ENCODE results near the gene ARMC8.
A peak's percentile ranks its signal among the peaks of the same experiment; 100 is the strongest.

ARMC8 gene

DNA sequence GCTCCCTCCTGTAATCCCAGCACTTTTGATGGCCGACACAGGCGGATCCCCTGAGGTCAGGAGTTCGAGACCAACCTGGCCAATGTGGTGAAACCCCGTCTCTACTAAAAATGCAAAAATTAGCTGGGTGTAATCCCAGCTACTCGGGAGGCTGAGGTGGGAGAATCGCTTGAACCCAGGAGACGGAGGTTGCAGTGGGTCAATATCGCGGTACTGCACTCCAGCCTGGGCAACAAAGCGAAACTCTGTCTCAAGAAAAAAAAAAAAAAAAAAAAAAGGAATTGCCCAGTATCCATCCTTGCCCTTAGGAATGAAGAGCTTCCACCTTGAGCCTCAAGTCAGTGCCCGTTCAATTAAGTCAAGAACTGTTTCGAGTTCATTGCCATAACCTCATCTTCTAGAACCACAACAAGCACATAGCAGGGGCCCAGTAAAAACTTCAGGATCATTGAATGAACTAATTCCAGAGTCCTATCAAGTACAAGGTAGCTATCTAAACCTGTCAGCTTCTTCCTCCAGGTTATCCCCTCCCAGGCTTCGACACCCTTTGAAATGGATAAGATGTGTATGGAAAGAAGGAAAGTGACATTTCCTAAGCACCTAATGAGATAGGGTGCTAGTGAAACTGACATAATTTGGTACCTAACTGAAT lies 13.2 kb upstream of the ARMC8 start:
- DNase-seq = no peak
- Histone ChIP-seq H3K4me1 (ENCODE audit: control insufficient read depth, insufficient read depth, low read length, poor library complexity, severe bottlenecking) (peaks cover 17% of the 10 kb centered on the region), H3K27ac (ENCODE audit: insufficient read depth, low read length, poor library complexity, severe bottlenecking) (peak overlapping the region; percentile 65), H3K4me3 (ENCODE audit: insufficient read depth, low read depth, low read length, poor library complexity, severe bottlenecking) (peak overlapping the region; percentile 72), H3K27me3 (replicated peaks; ENCODE audit: control insufficient read depth, insufficient read depth, low read length, poor library complexity, severe bottlenecking) (no peaks in the 10 kb centered on the region), H3K9me3 (ENCODE audit: control insufficient read depth, low read length) (no peaks in the 10 kb centered on the region), H3K36me3 (ENCODE audit: control insufficient read depth, insufficient read depth, low read length) (peaks cover 21% of the 10 kb centered on the region)

DNA sequence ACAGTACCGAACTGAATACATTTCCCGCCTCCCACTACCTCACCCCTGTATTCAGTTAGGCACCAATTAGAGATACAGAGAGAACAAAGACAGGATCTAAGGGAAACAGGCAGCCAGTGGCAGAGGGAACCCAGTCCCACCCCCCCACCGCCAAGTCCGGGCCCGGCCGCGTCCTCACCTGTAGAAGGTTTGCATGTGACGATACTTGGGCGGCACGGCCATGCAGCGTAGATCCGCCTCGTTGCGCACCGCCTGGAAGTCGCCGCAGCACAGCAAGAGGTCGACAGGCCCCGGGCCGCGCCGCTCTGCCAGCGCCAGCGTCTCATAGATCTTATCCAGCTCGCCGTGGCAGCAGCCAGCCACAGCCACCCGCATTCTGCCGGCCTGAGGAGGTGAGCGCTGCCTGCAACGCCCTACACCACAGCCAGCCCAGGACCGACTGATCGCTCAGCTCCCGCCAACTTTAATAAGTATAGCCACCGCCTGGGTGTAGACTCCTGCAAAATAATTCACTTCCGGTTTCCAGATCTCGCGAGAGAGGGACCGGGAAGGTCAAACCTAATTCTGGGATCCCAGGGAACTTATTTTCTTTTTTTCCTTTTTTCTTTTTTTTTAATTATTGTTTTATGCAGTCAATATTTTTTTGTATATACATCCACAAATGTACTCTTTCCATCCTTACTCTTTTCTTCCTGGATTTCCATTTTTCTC lies 12.5 kb upstream of the ARMC8 start, which contains the start of gene DBR1:
TSS of gene DBR1 (minus strand) at position 501 of the 711 bp plus-strand sequence. CDS start at position 375, 126 bp downstream.
- peaks cover 16% of the 10 kb centered on the region for H3K36me3 ChIP-seq (ENCODE audit: control insufficient read depth, insufficient read depth, low read length)
- peaks cover 17% of the 10 kb centered on the region for H3K4me1 ChIP-seq (ENCODE audit: control insufficient read depth, insufficient read depth, low read length, poor library complexity, severe bottlenecking)
- peak within 1 kb of the TSS; percentile 65 for H3K27ac ChIP-seq (ENCODE audit: insufficient read depth, low read length, poor library complexity, severe bottlenecking)
- H3K9me3 ChIP-seq (ENCODE audit: control insufficient read depth, low read length) = no peaks in the 10 kb centered on the region
- H3K27me3 ChIP-seq (replicated peaks; ENCODE audit: control insufficient read depth, insufficient read depth, low read length, poor library complexity, severe bottlenecking) = no peaks in the 10 kb centered on the region
- peak; percentile 59 to 78 (median 61) for DNase-seq
- H3K4me3 ChIP-seq (ENCODE audit: insufficient read depth, low read depth, low read length, poor library complexity, severe bottlenecking) = peak within 1 kb of the TSS; percentile 72

DNA sequence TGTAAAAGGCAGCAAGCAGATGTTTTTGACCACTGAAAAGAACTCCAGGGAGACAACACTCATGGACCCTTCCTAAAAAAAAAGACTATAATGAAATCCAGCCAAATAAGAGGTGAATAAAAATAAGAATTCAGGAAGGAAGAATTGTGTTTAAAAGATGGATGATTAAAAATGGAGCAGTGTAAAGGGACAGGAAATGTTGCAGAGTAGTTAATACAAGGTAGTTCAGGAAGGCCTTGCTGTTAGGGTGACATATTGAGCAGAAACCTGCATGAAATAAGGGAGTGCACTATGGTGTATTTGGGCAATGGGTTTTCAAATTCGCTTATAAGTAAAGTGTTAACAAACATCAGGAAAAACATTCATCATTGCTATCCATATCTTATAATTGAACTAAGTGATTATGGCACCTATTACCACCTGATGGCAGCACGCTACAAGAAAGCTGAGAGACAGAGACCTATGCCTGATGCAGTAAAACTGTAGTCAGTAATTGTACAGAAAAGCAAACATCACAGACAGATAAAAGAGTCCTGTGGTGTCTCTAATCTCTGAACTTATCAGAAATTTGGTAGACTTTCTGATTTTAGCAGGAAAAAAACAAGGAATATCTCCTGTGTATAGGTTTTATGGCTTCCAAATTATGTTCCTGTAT lies 6.6 kb upstream of the ARMC8 start:
- DNase-seq = no peak
- no peaks in the 10 kb centered on the region for H3K4me1 ChIP-seq (ENCODE audit: control insufficient read depth, insufficient read depth, low read length, poor library complexity, severe bottlenecking)
- no peak overlapping the region for H3K27ac ChIP-seq (ENCODE audit: insufficient read depth, low read length, poor library complexity, severe bottlenecking)
- peaks cover 8% of the 10 kb centered on the region for H3K27me3 ChIP-seq (replicated peaks; ENCODE audit: control insufficient read depth, insufficient read depth, low read length, poor library complexity, severe bottlenecking)
- H3K36me3 ChIP-seq (ENCODE audit: control insufficient read depth, insufficient read depth, low read length) = no peaks in the 10 kb centered on the region
- no peaks in the 10 kb centered on the region for H3K9me3 ChIP-seq (ENCODE audit: control insufficient read depth, low read length)
- H3K4me3 ChIP-seq (ENCODE audit: insufficient read depth, low read depth, low read length, poor library complexity, severe bottlenecking) = no peak overlapping the region

DNA sequence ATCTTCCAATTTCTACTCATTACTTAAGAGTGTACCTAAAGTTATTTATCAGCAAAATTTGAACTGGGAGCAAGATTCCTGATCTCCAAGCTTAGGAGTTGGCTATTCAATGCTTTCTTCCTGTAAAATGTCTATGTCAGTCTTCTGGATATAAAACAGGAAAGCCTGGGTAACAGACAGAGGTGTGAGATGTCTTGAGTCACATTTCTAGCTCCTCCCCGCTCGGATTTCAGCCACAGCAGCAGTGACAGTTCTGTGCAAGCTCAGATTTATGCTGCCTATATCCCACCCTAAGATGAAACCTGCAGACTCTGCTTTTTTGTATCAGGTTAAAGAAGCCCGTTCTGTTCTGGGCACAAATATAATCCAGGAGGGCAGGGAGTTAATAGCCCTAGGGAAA lies 2.1 kb upstream of the ARMC8 start:
- no peaks in the 10 kb centered on the region for H3K9me3 ChIP-seq (ENCODE audit: control insufficient read depth, low read length)
- peaks cover 2% of the 10 kb centered on the region for H3K36me3 ChIP-seq (ENCODE audit: control insufficient read depth, insufficient read depth, low read length)
- H3K4me3 ChIP-seq (ENCODE audit: insufficient read depth, low read depth, low read length, poor library complexity, severe bottlenecking) = no peak overlapping the region
- no peak for DNase-seq
- peaks cover 10% of the 10 kb centered on the region for H3K4me1 ChIP-seq (ENCODE audit: control insufficient read depth, insufficient read depth, low read length, poor library complexity, severe bottlenecking)
- H3K27me3 ChIP-seq (replicated peaks; ENCODE audit: control insufficient read depth, insufficient read depth, low read length, poor library complexity, severe bottlenecking) = peaks cover 8% of the 10 kb centered on the region
- no peak overlapping the region for H3K27ac ChIP-seq (ENCODE audit: insufficient read depth, low read length, poor library complexity, severe bottlenecking)

DNA sequence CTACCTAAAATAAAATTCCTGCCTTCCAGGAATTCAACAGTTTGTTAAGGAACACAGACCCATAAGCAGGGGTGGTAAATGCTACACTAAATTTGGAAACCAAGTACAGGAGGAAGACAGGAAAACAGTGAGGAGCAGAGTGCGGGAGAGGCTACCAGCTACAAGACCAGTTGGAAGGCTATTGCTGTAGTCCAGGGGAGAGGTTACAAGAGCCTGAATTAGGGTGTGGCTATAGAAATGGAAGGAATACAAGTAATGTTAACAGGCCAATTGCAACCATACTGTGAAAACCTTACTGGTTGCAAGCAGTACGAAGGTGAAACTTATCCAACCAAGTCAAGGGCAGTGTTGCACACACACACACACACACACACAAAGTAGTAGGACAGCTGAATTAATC lies 880 bp upstream of the ARMC8 start:
- Histone ChIP-seq H3K27ac (ENCODE audit: insufficient read depth, low read length, poor library complexity, severe bottlenecking) (peak overlapping the region; percentile 90), H3K27me3 (replicated peaks; ENCODE audit: control insufficient read depth, insufficient read depth, low read length, poor library complexity, severe bottlenecking) (peaks cover 8% of the 10 kb centered on the region), H3K9me3 (ENCODE audit: control insufficient read depth, low read length) (no peaks in the 10 kb centered on the region), H3K4me3 (ENCODE audit: insufficient read depth, low read depth, low read length, poor library complexity, severe bottlenecking) (peak overlapping the region; percentile 99), H3K4me1 (ENCODE audit: control insufficient read depth, insufficient read depth, low read length, poor library complexity, severe bottlenecking) (peaks cover 10% of the 10 kb centered on the region), H3K36me3 (ENCODE audit: control insufficient read depth, insufficient read depth, low read length) (peaks cover 2% of the 10 kb centered on the region)
- no peak for DNase-seq

DNA sequence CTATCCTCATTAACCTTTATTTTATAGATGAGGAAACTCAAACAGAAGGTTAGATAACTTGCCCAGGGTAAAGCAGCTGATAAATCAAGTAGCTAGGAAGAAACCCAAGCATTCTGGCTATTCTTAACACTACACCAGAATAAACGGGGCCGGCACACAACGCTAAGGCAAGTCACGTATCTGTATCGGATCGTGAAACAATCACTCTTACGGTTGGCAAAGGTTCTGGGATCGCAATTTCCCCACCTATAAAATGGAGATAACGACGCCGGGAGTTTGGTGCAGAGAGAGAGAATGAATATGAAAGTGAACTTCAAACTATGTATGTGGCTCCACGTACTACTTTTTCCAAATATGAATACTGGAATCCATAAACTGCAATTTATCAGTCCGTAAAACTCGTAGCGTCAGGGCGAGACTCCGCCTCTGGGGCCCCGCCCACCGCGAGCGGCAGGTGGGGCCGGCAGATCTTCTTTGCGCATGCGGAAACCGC lies 252 bp upstream of the ARMC8 start:
- peaks cover 10% of the 10 kb centered on the region for H3K4me1 ChIP-seq (ENCODE audit: control insufficient read depth, insufficient read depth, low read length, poor library complexity, severe bottlenecking)
- DNase-seq = peak; percentile 75 to 81 (median 80)
- peak overlapping the region; percentile 90 for H3K27ac ChIP-seq (ENCODE audit: insufficient read depth, low read length, poor library complexity, severe bottlenecking)
- H3K4me3 ChIP-seq (ENCODE audit: insufficient read depth, low read depth, low read length, poor library complexity, severe bottlenecking) = peak overlapping the region; percentile 99
- H3K27me3 ChIP-seq (replicated peaks; ENCODE audit: control insufficient read depth, insufficient read depth, low read length, poor library complexity, severe bottlenecking) = peaks cover 8% of the 10 kb centered on the region
- H3K9me3 ChIP-seq (ENCODE audit: control insufficient read depth, low read length) = no peaks in the 10 kb centered on the region
- peaks cover 2% of the 10 kb centered on the region for H3K36me3 ChIP-seq (ENCODE audit: control insufficient read depth, insufficient read depth, low read length)

DNA sequence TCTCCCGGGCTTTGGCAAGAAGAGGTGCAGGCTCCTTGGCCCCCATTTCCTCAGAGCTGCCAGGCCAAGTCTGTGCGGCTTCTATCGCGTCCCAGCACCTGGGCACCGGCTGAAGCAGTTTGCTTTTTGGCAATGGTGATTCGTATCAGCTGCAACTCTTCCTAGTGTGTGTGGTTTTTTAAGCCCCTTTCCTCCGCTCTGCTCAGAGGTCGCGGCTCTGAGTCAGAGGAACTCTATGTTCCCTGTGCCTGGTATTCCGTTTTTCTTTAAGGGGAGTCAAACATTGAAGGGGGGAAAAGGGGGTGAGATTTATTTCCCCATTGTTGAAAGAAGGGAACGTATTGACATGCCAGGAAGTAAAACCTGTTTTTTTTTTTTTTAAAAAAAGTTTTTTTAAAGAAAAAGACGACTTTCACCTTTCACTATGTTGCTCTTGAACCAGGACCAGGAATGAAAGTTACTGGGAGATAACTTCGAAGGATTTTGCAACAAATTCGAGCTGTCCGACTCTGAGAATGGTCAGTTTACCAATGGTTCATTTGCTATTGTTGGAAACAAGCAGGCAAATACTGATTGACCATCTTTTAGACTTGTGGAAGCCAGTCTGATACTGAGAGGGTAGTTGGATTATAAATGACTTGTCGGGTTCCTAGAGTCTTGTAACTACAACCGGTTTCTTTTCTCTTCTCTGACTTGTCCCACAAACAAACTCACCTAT lies 1.1 kb downstream of the ARMC8 start:
- H3K36me3 ChIP-seq (ENCODE audit: control insufficient read depth, insufficient read depth, low read length) = peaks cover 2% of the 10 kb centered on the region
- peak overlapping the region; percentile 99 for H3K4me3 ChIP-seq (ENCODE audit: insufficient read depth, low read depth, low read length, poor library complexity, severe bottlenecking)
- H3K27me3 ChIP-seq (replicated peaks; ENCODE audit: control insufficient read depth, insufficient read depth, low read length, poor library complexity, severe bottlenecking) = peaks cover 8% of the 10 kb centered on the region
- H3K4me1 ChIP-seq (ENCODE audit: control insufficient read depth, insufficient read depth, low read length, poor library complexity, severe bottlenecking) = peaks cover 10% of the 10 kb centered on the region
- no peaks in the 10 kb centered on the region for H3K9me3 ChIP-seq (ENCODE audit: control insufficient read depth, low read length)
- H3K27ac ChIP-seq (ENCODE audit: insufficient read depth, low read length, poor library complexity, severe bottlenecking) = peak overlapping the region; percentile 90
- DNase-seq = peak in 1 of 3 donors; percentile 16

DNA sequence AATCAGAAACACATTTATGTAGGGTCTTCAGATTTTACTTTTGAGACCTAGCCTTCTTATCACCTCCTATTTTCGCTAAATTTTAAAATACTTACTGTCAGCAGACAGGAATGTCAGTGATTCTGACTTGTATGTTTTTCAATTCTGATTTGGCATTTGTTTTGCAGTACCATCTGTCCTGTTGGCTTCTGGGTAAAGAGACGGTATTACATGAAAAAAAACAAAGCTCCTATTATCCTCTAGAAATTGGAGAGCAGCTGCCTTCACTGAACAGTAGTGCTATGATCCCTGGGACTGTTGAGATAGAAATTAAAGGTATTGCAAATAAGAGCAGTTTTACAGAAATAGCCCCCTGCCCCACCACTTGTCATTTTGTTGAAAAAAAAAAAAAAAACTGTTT lies 8.4 kb downstream of the ARMC8 start:
- Histone ChIP-seq H3K4me1 (ENCODE audit: control insufficient read depth, insufficient read depth, low read length, poor library complexity, severe bottlenecking) (no peaks in the 10 kb centered on the region), H3K36me3 (ENCODE audit: control insufficient read depth, insufficient read depth, low read length) (peaks cover 3% of the 10 kb centered on the region), H3K4me3 (ENCODE audit: insufficient read depth, low read depth, low read length, poor library complexity, severe bottlenecking) (no peak overlapping the region), H3K27me3 (replicated peaks; ENCODE audit: control insufficient read depth, insufficient read depth, low read length, poor library complexity, severe bottlenecking) (no peaks in the 10 kb centered on the region), H3K27ac (ENCODE audit: insufficient read depth, low read length, poor library complexity, severe bottlenecking) (no peak overlapping the region), H3K9me3 (ENCODE audit: control insufficient read depth, low read length) (no peaks in the 10 kb centered on the region)
- DNase-seq = no peak

DNA sequence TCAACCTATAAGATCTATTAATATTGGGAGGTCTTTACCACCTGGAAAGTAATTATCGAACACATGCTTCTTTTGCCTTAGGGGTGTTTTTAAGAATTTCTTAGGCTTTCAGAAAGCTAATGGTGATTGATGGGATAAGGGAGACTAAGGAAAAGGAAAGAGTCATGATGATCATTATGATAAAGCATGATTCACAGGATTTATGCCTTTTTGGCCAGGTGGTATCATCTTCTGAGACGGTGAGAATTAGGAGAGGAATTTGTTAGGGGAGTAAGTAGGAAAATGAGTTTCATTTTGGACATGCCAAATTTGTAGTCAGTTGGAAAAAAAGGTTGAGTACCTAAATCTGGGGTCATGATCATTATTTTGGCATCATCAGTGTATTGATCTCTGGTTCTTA lies 8.9 kb downstream of the ARMC8 start:
- Histone ChIP-seq H3K4me1 (ENCODE audit: control insufficient read depth, insufficient read depth, low read length, poor library complexity, severe bottlenecking) (no peaks in the 10 kb centered on the region), H3K4me3 (ENCODE audit: insufficient read depth, low read depth, low read length, poor library complexity, severe bottlenecking) (no peak overlapping the region), H3K9me3 (ENCODE audit: control insufficient read depth, low read length) (no peaks in the 10 kb centered on the region), H3K27me3 (replicated peaks; ENCODE audit: control insufficient read depth, insufficient read depth, low read length, poor library complexity, severe bottlenecking) (no peaks in the 10 kb centered on the region), H3K36me3 (ENCODE audit: control insufficient read depth, insufficient read depth, low read length) (peaks cover 3% of the 10 kb centered on the region), H3K27ac (ENCODE audit: insufficient read depth, low read length, poor library complexity, severe bottlenecking) (no peak overlapping the region)
- no peak for DNase-seq

Data from effector memory CD4-positive, alpha-beta T cell (primary cell).